ENCODE data around the gene B3GALNT2. TPM values are rescaled to one million over a fixed set of nuclear protein-coding genes. Genes with fewer than 3 reads are reported as not detected.
"Not testable (repeated sequence)": the region's sequence is repeated elsewhere in the genome, so short reads cannot be mapped to it uniquely, and the experiment has no call there.

B3GALNT2 gene
- total and polyA plus RNA-seq, 7 donors, result 7.1 to 46.9 (median 27.0) TPM

DNA sequence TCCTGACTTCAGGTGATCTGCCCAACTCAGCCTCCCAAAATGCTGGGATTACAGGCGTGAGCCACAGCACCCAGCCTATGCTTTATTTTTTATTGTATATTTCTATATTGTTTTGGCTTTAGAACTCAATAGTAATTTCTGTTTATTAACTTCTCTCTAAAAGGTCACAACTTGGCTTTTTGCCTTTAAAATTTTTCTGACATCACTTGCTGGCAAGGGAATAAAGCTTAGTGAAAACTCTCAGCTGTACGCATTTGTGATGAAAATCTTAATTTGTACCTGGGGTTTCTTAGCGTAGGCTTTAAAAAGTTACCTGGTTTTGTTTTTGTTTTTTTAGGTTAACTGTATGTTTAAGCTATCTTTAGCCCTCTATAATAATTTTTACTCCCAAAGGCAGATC lies 36.2 kb downstream of the B3GALNT2 start:
- Histone ChIP-seq H3K4me3 (no peak overlapping the region), H3K36me3 (ENCODE audit: insufficient read depth in 1 of 2, low read depth in 1 of 2) (peaks cover 0 to 90% of the 10 kb centered on the region in 2 donors), H3K27ac (no peak overlapping the region), H3K4me1 (no peaks in the 10 kb centered on the region), H3K27me3 (ENCODE audit: insufficient read depth in 3 of 3, low read length in 2 of 3) (no peaks in the 10 kb centered on the region), H3K9me3 (no peaks in the 10 kb centered on the region)
- intact Hi-C loops (cut with DNase I), result no loop called here
- TF ChIP-seq, protein P1, sequence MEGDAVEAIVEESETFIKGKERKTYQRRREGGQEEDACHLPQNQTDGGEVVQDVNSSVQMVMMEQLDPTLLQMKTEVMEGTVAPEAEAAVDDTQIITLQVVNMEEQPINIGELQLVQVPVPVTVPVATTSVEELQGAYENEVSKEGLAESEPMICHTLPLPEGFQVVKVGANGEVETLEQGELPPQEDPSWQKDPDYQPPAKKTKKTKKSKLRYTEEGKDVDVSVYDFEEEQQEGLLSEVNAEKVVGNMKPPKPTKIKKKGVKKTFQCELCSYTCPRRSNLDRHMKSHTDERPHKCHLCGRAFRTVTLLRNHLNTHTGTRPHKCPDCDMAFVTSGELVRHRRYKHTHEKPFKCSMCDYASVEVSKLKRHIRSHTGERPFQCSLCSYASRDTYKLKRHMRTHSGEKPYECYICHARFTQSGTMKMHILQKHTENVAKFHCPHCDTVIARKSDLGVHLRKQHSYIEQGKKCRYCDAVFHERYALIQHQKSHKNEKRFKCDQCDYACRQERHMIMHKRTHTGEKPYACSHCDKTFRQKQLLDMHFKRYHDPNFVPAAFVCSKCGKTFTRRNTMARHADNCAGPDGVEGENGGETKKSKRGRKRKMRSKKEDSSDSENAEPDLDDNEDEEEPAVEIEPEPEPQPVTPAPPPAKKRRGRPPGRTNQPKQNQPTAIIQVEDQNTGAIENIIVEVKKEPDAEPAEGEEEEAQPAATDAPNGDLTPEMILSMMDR (IDR thresholded peaks at IDR 0.05), result no peak
- ATAC-seq, result no peak
- no peak for DNase-seq
- 80 to 88% (median 83%) methylated on average over 3 of the region's 3 CpGs for WGBS, 3 donors

DNA sequence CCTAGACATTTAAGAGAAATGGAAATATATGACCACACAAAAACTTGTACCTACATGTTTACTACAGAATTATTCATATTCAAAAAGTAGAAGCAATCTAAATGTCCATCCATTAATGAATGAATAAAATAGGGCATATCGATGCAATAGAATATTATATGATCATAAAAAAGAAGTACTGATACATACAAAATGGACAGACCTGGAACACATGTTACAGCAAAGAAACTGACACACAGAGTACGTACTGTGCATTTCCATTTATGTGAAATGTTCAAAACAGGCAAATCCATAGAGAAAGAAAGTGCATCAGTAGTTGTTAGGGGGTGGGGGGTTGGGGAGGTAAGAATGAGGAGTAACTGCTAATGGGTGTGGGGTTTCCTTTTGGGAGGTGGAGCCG lies 39.2 kb downstream of the B3GALNT2 start:
- Histone ChIP-seq H3K27ac (no peak overlapping the region), H3K27me3 (ENCODE audit: insufficient read depth in 3 of 3, low read length in 2 of 3) (no peaks in the 10 kb centered on the region), H3K4me1 (no peaks in the 10 kb centered on the region), H3K4me3 (no peak overlapping the region), H3K9me3 (no peaks in the 10 kb centered on the region), H3K36me3 (ENCODE audit: insufficient read depth in 1 of 2, low read depth in 1 of 2) (peaks cover 0 to 85% of the 10 kb centered on the region in 2 donors)
- DNase-seq, result no peak
- TF ChIP-seq, protein P1 (IDR thresholded peaks at IDR 0.05), result no peak
- ATAC-seq, result no peak
- intact Hi-C loops (cut with DNase I), result no loop called here
- 95 to 98% (median 97%) methylated on average over 3 of the region's 3 CpGs for WGBS, 3 donors

DNA sequence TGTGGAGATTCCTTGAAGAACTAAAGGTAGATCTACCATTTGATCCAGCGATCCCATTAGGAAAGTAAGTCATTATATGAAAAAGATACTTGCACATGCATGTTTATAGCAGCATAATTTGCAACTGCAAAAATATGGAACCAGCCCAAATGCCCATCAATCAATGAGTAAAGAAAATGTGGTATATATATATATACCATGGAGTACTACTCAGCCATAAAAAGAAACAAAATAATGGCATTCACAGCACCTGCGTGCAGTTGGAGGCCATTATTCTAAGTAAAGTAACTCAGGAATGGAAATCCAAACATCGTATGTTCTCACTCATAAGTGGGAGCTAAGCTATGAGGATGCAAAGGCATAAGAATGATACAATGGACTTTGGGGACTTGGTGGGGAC lies 41.4 kb downstream of the B3GALNT2 start:
- DNase-seq; H3K4me1 ChIP-seq; H3K27ac ChIP-seq; intact Hi-C loops (cut with DNase I); H3K9me3 ChIP-seq; ATAC-seq; H3K27me3 ChIP-seq (ENCODE audit: insufficient read depth in 3 of 3, low read length in 2 of 3); H3K4me3 ChIP-seq: not testable (repeated sequence)
- 94 to 100% (median 100%) methylated on average over 3 of the region's 3 CpGs for WGBS, 3 donors
- H3K36me3 ChIP-seq (ENCODE audit: insufficient read depth in 1 of 2, low read depth in 1 of 2), result peaks cover 0 to 76% of the 10 kb centered on the region in 2 donors

DNA sequence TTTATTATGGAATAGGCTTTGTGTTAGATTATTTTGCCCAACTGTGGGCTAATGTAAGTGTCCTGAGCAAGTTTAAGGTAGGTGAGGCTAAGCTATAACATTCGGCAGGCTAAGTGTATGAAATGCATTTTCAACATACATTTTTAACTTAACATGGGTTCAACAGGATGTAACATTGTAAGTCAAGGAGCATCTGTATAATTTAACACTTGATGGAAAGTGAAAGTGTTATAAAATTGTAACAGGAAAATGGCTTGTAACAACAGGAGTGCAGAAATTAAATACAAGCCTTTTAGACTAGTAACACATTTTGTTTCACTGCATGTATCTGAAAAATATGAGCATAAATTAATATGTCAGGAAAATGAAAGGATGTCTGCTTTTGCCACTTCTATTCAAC lies 42.3 kb downstream of the B3GALNT2 start:
- Histone ChIP-seq H3K27ac (no peak overlapping the region), H3K36me3 (ENCODE audit: insufficient read depth in 1 of 2, low read depth in 1 of 2) (peaks cover 0 to 73% of the 10 kb centered on the region in 2 donors), H3K4me3 (no peak overlapping the region), H3K4me1 (no peaks in the 10 kb centered on the region), H3K9me3 (no peaks in the 10 kb centered on the region), H3K27me3 (ENCODE audit: insufficient read depth in 3 of 3, low read length in 2 of 3) (no peaks in the 10 kb centered on the region)
- 84 to 91% (median 84%) methylated on average over 1 of the region's 1 CpG for WGBS, 3 donors
- intact Hi-C loops (cut with DNase I), result no loop called here
- ATAC-seq (no peak), DNase-seq (no peak)
- TF ChIP-seq, protein P1 (IDR thresholded peaks at IDR 0.05), result no peak

DNA sequence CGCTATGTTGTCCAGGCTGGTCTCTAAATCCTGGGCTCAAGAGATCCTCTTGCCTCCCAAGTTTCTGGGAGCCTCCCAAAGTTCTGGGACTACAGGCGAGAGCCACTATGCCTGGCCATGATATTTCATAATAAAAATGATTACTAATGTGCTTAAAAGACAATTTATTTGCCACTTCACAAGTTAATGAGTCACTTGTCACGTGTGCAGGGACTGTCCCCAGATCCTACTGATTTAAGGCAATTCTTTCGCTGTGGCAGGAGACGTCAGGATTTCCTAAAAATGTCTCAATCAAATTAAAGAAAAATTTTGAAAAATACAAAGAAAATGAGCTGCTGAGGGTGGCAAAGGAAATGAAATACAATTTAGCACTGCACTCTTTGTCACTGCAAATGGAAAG lies 43.5 kb downstream of the B3GALNT2 start:
- H3K9me3 ChIP-seq, result no peaks in the 10 kb centered on the region
- H3K36me3 ChIP-seq (ENCODE audit: insufficient read depth in 1 of 2, low read depth in 1 of 2), result peaks cover 0 to 66% of the 10 kb centered on the region in 2 donors
- H3K27me3 ChIP-seq (ENCODE audit: insufficient read depth in 3 of 3, low read length in 2 of 3), result no peaks in the 10 kb centered on the region
- 94 to 97% (median 94%) methylated on average over 5 of the region's 5 CpGs for WGBS, 3 donors
- no peak overlapping the region for H3K27ac ChIP-seq
- TF ChIP-seq, protein P1 (IDR thresholded peaks at IDR 0.05), result no peak
- intact Hi-C loops (cut with DNase I), result no loop called here
- ATAC-seq, result no peak
- H3K4me1 ChIP-seq, result no peaks in the 10 kb centered on the region
- no peak overlapping the region for H3K4me3 ChIP-seq
- DNase-seq, result no peak

DNA sequence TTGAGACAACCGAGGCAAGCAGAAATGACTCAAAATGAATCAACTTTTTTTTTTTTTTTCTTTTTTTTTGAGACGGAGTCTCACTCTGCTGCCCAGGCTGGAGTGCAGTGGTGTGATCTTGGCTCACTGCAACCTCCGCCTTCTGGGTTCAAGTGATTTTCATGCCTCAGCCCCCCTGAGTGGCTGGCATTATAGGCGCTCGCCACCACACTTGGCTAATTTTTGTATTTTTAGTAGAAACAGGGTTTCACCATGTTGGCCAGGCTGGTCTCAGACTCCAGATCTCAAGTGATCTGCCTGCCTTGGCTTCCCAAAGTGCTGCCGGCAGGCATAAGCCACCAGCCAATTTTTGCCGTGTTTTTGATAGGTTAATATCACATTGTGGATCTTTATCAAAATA lies 46.4 kb downstream of the B3GALNT2 start:
- H3K4me1 ChIP-seq; H3K4me3 ChIP-seq; DNase-seq; H3K27me3 ChIP-seq (ENCODE audit: insufficient read depth in 3 of 3, low read length in 2 of 3); intact Hi-C loops (cut with DNase I); ATAC-seq; H3K27ac ChIP-seq; H3K9me3 ChIP-seq: not testable (repeated sequence)
- peaks cover 0 to 73% of the 10 kb centered on the region in 2 donors for H3K36me3 ChIP-seq (ENCODE audit: insufficient read depth in 1 of 2, low read depth in 1 of 2)
- 93 to 98% (median 96%) methylated on average over 7 of the region's 7 CpGs for WGBS, 3 donors
